ENCODE results near the gene METTL6.

Gene METTL6

GRCh38 chr3:15427182-15427880 lies at the start of gene METTL6, which contains the start of gene EAF1:
METTL6 (minus strand) TSS chr3:15427544; CDS start chr3:15426511, 1,033 bp downstream.
EAF1 (plus strand) TSS chr3:15427598; CDS start chr3:15427780, 182 bp downstream.
- peak within 1 kb of the TSS; percentile 90 for H3K4me3 ChIP-seq (ENCODE audit: low read length)
- peak; percentile 80 for DNase-seq (ENCODE audit: low read depth)
- TF ChIP-seq, protein P1, sequence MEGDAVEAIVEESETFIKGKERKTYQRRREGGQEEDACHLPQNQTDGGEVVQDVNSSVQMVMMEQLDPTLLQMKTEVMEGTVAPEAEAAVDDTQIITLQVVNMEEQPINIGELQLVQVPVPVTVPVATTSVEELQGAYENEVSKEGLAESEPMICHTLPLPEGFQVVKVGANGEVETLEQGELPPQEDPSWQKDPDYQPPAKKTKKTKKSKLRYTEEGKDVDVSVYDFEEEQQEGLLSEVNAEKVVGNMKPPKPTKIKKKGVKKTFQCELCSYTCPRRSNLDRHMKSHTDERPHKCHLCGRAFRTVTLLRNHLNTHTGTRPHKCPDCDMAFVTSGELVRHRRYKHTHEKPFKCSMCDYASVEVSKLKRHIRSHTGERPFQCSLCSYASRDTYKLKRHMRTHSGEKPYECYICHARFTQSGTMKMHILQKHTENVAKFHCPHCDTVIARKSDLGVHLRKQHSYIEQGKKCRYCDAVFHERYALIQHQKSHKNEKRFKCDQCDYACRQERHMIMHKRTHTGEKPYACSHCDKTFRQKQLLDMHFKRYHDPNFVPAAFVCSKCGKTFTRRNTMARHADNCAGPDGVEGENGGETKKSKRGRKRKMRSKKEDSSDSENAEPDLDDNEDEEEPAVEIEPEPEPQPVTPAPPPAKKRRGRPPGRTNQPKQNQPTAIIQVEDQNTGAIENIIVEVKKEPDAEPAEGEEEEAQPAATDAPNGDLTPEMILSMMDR (IDR thresholded peaks at IDR 0.05; ENCODE audit: insufficient read depth, low read depth, low read length, missing control alignments): peak; percentile 34

GRCh38 chr3:15476378-15476777 lies 49.0 kb upstream of the METTL6 start:
- TF ChIP-seq, protein P1 (IDR thresholded peaks at IDR 0.05; ENCODE audit: insufficient read depth, low read depth, low read length, missing control alignments): no peak
- no peak for DNase-seq (ENCODE audit: low read depth)
- H3K4me3 ChIP-seq (ENCODE audit: low read length): no peak overlapping the region

DNA sequence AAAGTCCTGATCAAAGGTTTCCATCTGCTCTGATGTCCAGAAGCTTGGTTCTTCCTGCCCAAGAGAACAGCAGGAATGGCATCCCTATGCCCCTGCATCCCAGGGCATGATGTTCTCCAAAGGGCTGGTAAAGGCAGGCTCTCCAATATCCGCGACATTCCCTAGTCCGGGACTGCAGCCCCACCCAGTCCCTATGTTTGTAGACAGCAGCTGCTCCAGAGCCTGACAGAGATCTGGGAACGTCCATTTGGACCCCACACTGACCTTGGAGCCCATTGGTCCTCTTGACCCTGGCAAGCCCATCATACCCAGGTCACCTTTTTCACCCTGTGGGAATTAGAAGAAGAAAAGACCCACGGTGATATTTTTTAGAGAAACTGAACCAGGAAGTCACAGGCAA lies 47.8 kb upstream of the METTL6 start:
- DNase-seq (ENCODE audit: low read depth): no peak
- H3K4me3 ChIP-seq (ENCODE audit: low read length): no peak overlapping the region
- TF ChIP-seq, protein P1 (IDR thresholded peaks at IDR 0.05; ENCODE audit: insufficient read depth, low read depth, low read length, missing control alignments): no peak

GRCh38 chr3:15471861-15472260 lies 44.5 kb upstream of the METTL6 start:
- no peak overlapping the region for H3K4me3 ChIP-seq (ENCODE audit: low read length)
- TF ChIP-seq, protein P1 (IDR thresholded peaks at IDR 0.05; ENCODE audit: insufficient read depth, low read depth, low read length, missing control alignments): no peak
- no peak for DNase-seq (ENCODE audit: low read depth)

- TF ChIP-seq, protein P1 (IDR thresholded peaks at IDR 0.05; ENCODE audit: insufficient read depth, low read depth, low read length, missing control alignments): no peak
- no peak for DNase-seq (ENCODE audit: low read depth)
- no peak overlapping the region for H3K4me3 ChIP-seq (ENCODE audit: low read length)
Observed at GRCh38 chr3:15470849-15471248, 43.5 kb upstream of the METTL6 start.

DNA sequence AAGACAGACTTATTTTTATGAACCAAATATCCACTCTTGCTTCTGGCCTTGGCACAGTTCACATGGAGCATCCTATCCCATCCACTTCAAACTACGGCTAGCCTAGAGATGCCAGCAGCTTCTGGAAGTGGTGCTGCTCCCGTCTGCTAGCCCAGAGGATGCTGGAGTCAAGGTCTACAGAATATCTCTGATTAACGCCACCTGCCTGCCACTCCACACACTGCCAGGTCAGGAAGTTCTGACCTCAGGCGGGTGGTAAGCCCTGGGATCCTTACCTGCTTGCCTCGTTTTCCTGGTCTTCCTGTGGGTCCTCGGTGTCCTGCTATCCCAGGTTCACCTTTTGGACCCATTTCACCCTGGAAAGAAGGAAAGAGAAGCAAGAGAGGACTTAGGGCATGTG lies 42.9 kb upstream of the METTL6 start:
- DNase-seq (ENCODE audit: low read depth): no peak
- TF ChIP-seq, protein P1 (IDR thresholded peaks at IDR 0.05; ENCODE audit: insufficient read depth, low read depth, low read length, missing control alignments): no peak
- H3K4me3 ChIP-seq (ENCODE audit: low read length): no peak overlapping the region

Measured in epithelial cell of esophagus (primary cell).